SU-DHL-6 (cell line): ENCODE data around the gene GMDS.

Experiments
- H2AFZ ChIP-seq: fragments of 200-600 bp; sonication (generic); 2 replicates; pipeline ENCODE4 v1.6.1; 2014; ENCODE audit warnings: low read depth, mild to moderate bottlenecking, moderate library complexity, mixed read lengths, antibody characterized with exemption, low read length; ENCODE audit not compliant: severe bottlenecking
- H3F3A ChIP-seq: fragments of 200-600 bp; shearing (Covaris generic); 2 replicates; pipeline ENCODE4 v1.6.0; 2016; ENCODE audit warnings: antibody characterized with exemption, mild to moderate bottlenecking; ENCODE audit not compliant: insufficient read depth
- H3K27ac ChIP-seq: fragments of 200-600 bp; sonication (generic); 2 replicates; pipeline ENCODE4 v1.5.1; 2016; ENCODE audit warnings: low read depth, mild to moderate bottlenecking, low read length, moderate library complexity, mixed read lengths
- H3K27me3 ChIP-seq: fragments of 200-600 bp; sonication (generic), shearing (Covaris generic); 2 replicates; pipeline ENCODE4 v1.6.0; 2014; ENCODE audit warnings: mild to moderate bottlenecking, low read length
- H3K36me3 ChIP-seq: fragments of 200-600 bp; sonication (generic); 2 replicates; pipeline ENCODE4 v1.6.1; 2014; ENCODE audit warnings: mild to moderate bottlenecking, low read length, mixed read lengths
- H3K4me2 ChIP-seq: fragments of 300-600, 200-600 bp; shearing (Covaris generic), sonication (generic); 2 replicates; pipeline ENCODE4 v1.6.0; 2014; ENCODE audit warnings: low read length, low read depth, mild to moderate bottlenecking; ENCODE audit not compliant: poor library complexity, severe bottlenecking
- H3K4me3 ChIP-seq: fragments of 200-600 bp; sonication (generic); 2 replicates; pipeline ENCODE4 v1.5.1; 2014; ENCODE audit warnings: antibody characterized with exemption, low read length, mild to moderate bottlenecking, mixed read lengths; ENCODE audit not compliant: insufficient read depth, poor library complexity, severe bottlenecking
- H3K79me2 ChIP-seq: fragments of 200-600 bp; sonication (generic); 2 replicates; pipeline ENCODE4 v1.6.1; 2014; ENCODE audit warnings: mild to moderate bottlenecking, low read length, moderate library complexity; ENCODE audit not compliant: insufficient read depth
- H3K9ac ChIP-seq: fragments of 200-600 bp; sonication (generic); 2 replicates; pipeline ENCODE4 v1.7.0; 2014; ENCODE audit warnings: mild to moderate bottlenecking, low read length
- H3K9me2 ChIP-seq: fragments of 200-600 bp; sonication (generic); replicated peaks from 2 replicates; pipeline ENCODE4 v1.6.1; 2014; ENCODE audit warnings: low read length; ENCODE audit not compliant: insufficient read depth
- H3K9me3 ChIP-seq: fragments of 200-600 bp; sonication (generic); 2 replicates; pipeline ENCODE4 v1.6.1; 2014; ENCODE audit warnings: low read length, mixed read lengths; ENCODE audit not compliant: insufficient read depth
- H4K20me1 ChIP-seq: fragments of 200-600 bp; sonication (generic); 2 replicates; pipeline ENCODE4 v1.6.1; 2014; ENCODE audit warnings: low read depth, mild to moderate bottlenecking, antibody characterized with exemption, low read length, moderate library complexity, mixed read lengths
- EZH2phosphoT487 ChIP-seq: fragments of 200-600 bp; sonication (generic), shearing (Covaris generic); conservative IDR thresholded peaks from 2 replicates; pipeline ENCODE4 v1.6.1; 2018; ENCODE audit warnings: mild to moderate bottlenecking, antibody characterized with exemption, low read length, moderate library complexity, mixed read lengths
- TF ChIP-seq, protein P1 (sequence below): fragments of 200-600 bp; sonication (generic); IDR thresholded peaks from one replicate; pipeline ENCODE4 v1.5.1; 2017; ENCODE audit warnings: antibody characterized with exemption, mild to moderate bottlenecking, low read length, moderate library complexity; ENCODE audit not compliant: insufficient read depth, poor library complexity, severe bottlenecking

Gene GMDS

DNA sequence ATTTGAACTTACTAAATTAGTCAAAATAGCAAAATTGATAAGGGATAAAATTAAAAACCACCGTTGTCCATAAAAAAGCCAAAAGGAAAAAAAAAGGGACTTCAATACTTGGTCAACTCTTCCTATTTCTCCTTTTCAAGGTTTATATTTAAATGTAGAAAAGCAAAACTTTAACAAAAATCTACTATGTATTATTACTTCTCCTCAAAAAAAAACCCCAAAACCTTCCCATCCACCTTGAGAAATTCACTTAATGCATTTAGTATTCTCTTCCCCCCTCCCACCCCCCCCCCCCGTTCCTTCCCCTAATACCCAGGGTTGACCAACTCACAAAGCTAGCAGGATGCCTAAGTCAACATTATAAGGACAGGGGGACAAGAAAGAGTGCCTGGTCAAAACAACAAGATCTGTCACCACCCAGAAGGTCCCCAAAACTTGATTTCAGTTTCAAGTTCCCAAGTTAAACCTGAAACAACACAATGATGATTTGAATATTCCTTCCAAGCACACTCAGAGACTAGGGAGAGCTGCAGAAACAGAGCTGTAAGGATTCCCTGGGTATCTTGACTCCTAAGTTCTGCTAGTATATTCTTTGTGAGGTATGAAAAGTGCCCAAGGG, 14.6 kb downstream of the GMDS start:
- peaks cover 14% of the 10 kb centered on the region for H4K20me1 ChIP-seq
- H3K27ac ChIP-seq = no peak overlapping the region
- no peak overlapping the region for H3K9ac ChIP-seq
- H3K9me3 ChIP-seq = no peaks in the 10 kb centered on the region
- TF ChIP-seq EZH2phosphoT487 = no peak
- TF ChIP-seq, protein P1, sequence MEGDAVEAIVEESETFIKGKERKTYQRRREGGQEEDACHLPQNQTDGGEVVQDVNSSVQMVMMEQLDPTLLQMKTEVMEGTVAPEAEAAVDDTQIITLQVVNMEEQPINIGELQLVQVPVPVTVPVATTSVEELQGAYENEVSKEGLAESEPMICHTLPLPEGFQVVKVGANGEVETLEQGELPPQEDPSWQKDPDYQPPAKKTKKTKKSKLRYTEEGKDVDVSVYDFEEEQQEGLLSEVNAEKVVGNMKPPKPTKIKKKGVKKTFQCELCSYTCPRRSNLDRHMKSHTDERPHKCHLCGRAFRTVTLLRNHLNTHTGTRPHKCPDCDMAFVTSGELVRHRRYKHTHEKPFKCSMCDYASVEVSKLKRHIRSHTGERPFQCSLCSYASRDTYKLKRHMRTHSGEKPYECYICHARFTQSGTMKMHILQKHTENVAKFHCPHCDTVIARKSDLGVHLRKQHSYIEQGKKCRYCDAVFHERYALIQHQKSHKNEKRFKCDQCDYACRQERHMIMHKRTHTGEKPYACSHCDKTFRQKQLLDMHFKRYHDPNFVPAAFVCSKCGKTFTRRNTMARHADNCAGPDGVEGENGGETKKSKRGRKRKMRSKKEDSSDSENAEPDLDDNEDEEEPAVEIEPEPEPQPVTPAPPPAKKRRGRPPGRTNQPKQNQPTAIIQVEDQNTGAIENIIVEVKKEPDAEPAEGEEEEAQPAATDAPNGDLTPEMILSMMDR = no peak
- H2AFZ ChIP-seq = no peak overlapping the region
- 0 out of 2 replicates have a peak, but pooled peaks cover 7% of the 10 kb centered on the region for H3K79me2 ChIP-seq
- no peaks in the 10 kb centered on the region for H3K9me2 ChIP-seq
- no peak overlapping the region for H3K4me2 ChIP-seq
- no peaks in the 10 kb centered on the region for H3K27me3 ChIP-seq
- H3K4me3 ChIP-seq = no peak overlapping the region
- H3K36me3 ChIP-seq = no peaks in the 10 kb centered on the region
- H3F3A ChIP-seq = no peaks in the 10 kb centered on the region

DNA sequence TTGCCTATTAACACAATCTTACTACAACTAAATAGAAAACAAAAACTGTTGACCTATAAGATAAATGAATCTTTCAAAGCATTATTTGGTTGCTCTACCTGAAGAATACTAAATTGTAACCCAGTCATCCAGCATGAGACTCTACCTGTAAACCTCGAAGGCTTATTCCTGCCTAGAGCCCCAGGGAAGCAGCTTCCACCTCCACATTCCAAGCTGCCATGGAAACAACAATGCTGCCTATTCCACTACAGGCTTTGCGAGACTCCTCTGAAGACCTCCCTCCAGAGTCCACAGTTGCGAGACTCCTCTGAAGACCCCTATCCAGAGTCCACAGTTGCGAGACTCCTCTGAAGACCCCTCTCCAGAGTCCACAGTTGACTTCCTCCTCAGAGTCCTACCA, 15.7 kb downstream of the GMDS start:
- H3K4me2 ChIP-seq = no peak overlapping the region
- no peak overlapping the region for H3K27ac ChIP-seq
- H3K4me3 ChIP-seq = no peak overlapping the region
- H2AFZ ChIP-seq = no peak overlapping the region
- peaks cover 17% of the 10 kb centered on the region for H4K20me1 ChIP-seq
- no peaks in the 10 kb centered on the region for H3F3A ChIP-seq
- no peak overlapping the region for H3K9ac ChIP-seq
- TF ChIP-seq, protein P1 = no peak
- TF ChIP-seq EZH2phosphoT487 = no peak
- no peaks in the 10 kb centered on the region for H3K27me3 ChIP-seq
- H3K79me2 ChIP-seq = 0 out of 2 replicates have a peak, but pooled peaks cover 7% of the 10 kb centered on the region
- no peaks in the 10 kb centered on the region for H3K9me2 ChIP-seq
- no peaks in the 10 kb centered on the region for H3K9me3 ChIP-seq
- H3K36me3 ChIP-seq = no peaks in the 10 kb centered on the region

GRCh38 chr6:2229039-2229438, 16.4 kb downstream of the GMDS start:
- H2AFZ ChIP-seq = no peak overlapping the region
- H3K9ac ChIP-seq = no peak overlapping the region
- TF ChIP-seq, protein P1 = no peak
- no peak for TF ChIP-seq EZH2phosphoT487

More at GRCh38 chr6:2229039-2229438, 16.4 kb downstream of the GMDS start:
- H3K4me2 ChIP-seq = no peak overlapping the region
- no peak overlapping the region for H3K4me3 ChIP-seq
- H3K9me3 ChIP-seq = no peaks in the 10 kb centered on the region
- no peaks in the 10 kb centered on the region for H3K9me2 ChIP-seq
- no peak overlapping the region for H3K27ac ChIP-seq
- peaks cover 17% of the 10 kb centered on the region for H4K20me1 ChIP-seq
- no peaks in the 10 kb centered on the region for H3K27me3 ChIP-seq
- 0 out of 2 replicates have a peak, but pooled peaks cover 7% of the 10 kb centered on the region for H3K79me2 ChIP-seq
- no peaks in the 10 kb centered on the region for H3K36me3 ChIP-seq
- H3F3A ChIP-seq = no peaks in the 10 kb centered on the region
